Astrocyte (in vitro differentiated cells and primary cell): ENCODE results near the gene FAM193B. TPM values are rescaled to one million over a fixed set of nuclear protein-coding genes. Genes with fewer than 3 reads are reported as not detected.

Experiments
- DNase-seq: peaks from one replicate; pipeline ENCODE4 v3.0.0-alpha.2; 2010; ENCODE audit warnings: low read depth
- FAIRE-seq: peaks from 2 replicates; lab custom pipeline; 2011; peaks lifted over from hg19 to GRCh38; lab: Jason Lieb, UNC
- H2AFZ ChIP-seq: 2 replicates; pipeline ENCODE4 v1.6.0; 2012; ENCODE audit warnings: low read depth, low read length, inconsistent platforms
- H3K27ac ChIP-seq: 2 replicates; pipeline ENCODE4 v1.5.1; 2011; ENCODE audit warnings: low read depth, low read length, inconsistent platforms
- H3K27me3 ChIP-seq: 2 replicates; pipeline ENCODE4 v1.6.0; 2011; ENCODE audit warnings: low read length, inconsistent platforms; ENCODE audit not compliant: insufficient read depth
- H3K36me3 ChIP-seq: 2 replicates; pipeline ENCODE4 v1.5.1; 2011; ENCODE audit warnings: low read length, inconsistent platforms; ENCODE audit not compliant: insufficient read depth
- H3K4me1 ChIP-seq: 2 replicates; pipeline ENCODE4 v1.5.1; 2011; ENCODE audit warnings: low read length, inconsistent platforms; ENCODE audit not compliant: insufficient read depth
- H3K4me2 ChIP-seq: 2 replicates; pipeline ENCODE4 v1.6.0; 2012; ENCODE audit warnings: low read length, inconsistent platforms
- H3K4me3 ChIP-seq: 2 replicates; pipeline ENCODE4 v1.5.1; 2011; ENCODE audit warnings: low read depth, mild to moderate bottlenecking, low read length, inconsistent platforms; ENCODE audit not compliant: insufficient read depth
- H3K79me2 ChIP-seq: 2 replicates; pipeline ENCODE4 v1.6.0; 2012; ENCODE audit warnings: mild to moderate bottlenecking, low read length, inconsistent platforms; ENCODE audit not compliant: insufficient read depth
- H3K9ac ChIP-seq: 2 replicates; pipeline ENCODE4 v1.6.0; 2012; ENCODE audit warnings: mild to moderate bottlenecking, low read length, inconsistent platforms
- H3K9me3 ChIP-seq: 2 replicates; pipeline ENCODE4 v1.5.1; 2012; ENCODE audit warnings: low read depth, mild to moderate bottlenecking, low read length, inconsistent platforms; ENCODE audit not compliant: insufficient read depth
- H4K20me1 ChIP-seq: 2 replicates; pipeline ENCODE4 v1.6.0; 2012; ENCODE audit warnings: low read length, inconsistent platforms; ENCODE audit not compliant: insufficient read depth
- H3K27ac Mint-ChIP-seq: one replicate; pipeline ENCODE4 v1.8.0; 2021; ENCODE audit warnings: mild to moderate bottlenecking, mixed read lengths; ENCODE audit not compliant: unreplicated experiment
- H3K27me3 Mint-ChIP-seq: one replicate; pipeline ENCODE4 v1.8.0; 2021; ENCODE audit warnings: low read depth, mixed read lengths; ENCODE audit not compliant: unreplicated experiment
- H3K36me3 Mint-ChIP-seq: one replicate; pipeline ENCODE4 v1.8.0; 2021; ENCODE audit warnings: low read depth, mixed read lengths; ENCODE audit not compliant: unreplicated experiment
- H3K4me1 Mint-ChIP-seq: one replicate; pipeline ENCODE4 v1.8.0; 2021; ENCODE audit warnings: low read depth, mixed read lengths; ENCODE audit not compliant: unreplicated experiment
- H3K4me3 Mint-ChIP-seq: one replicate; pipeline ENCODE4 v1.8.0; 2021; ENCODE audit warnings: mild to moderate bottlenecking, moderate library complexity, mixed read lengths; ENCODE audit not compliant: unreplicated experiment
- H3K9me3 Mint-ChIP-seq: one replicate; pipeline ENCODE4 v1.8.0; 2021; ENCODE audit warnings: mild to moderate bottlenecking, mixed read lengths; ENCODE audit not compliant: unreplicated experiment
- CTCF ChIP-seq: IDR thresholded peaks from 2 replicates; pipeline ENCODE4 v1.5.1; 2011; ENCODE audit warnings: low read depth, mild to moderate bottlenecking, inconsistent platforms, low read length, moderate library complexity; ENCODE audit not compliant: insufficient read depth
- EZH2 ChIP-seq: IDR thresholded peaks from 2 replicates; pipeline ENCODE4 v1.6.1; 2012; ENCODE audit warnings: mild to moderate bottlenecking, low read length, inconsistent platforms; ENCODE audit not compliant: insufficient read depth
- total RNA-seq: library from RNA; stranded (reverse); gene quantifications from 2 replicates; pipeline ENCODE4 v1.2.1, GENCODE V29; 2021

The FAM193B gene
- total RNA-seq, 1 donor from 2014 or later, result 48.3 TPM

GRCh38 chr5:177484902-177485549, 69.3 kb downstream of the FAM193B start:
- H3K4me1 Mint-ChIP-seq, result peaks cover 51% of the 10 kb centered on the region
- H4K20me1 ChIP-seq, result peaks cover 91% of the 10 kb centered on the region
- peaks cover 35% of the 10 kb centered on the region for H3K36me3 Mint-ChIP-seq
- H3K27me3 ChIP-seq, result no peaks in the 10 kb centered on the region
- H3K4me1 ChIP-seq, result peaks cover 49% of the 10 kb centered on the region
- H3K9me3 ChIP-seq, result no peaks in the 10 kb centered on the region
- H3K4me3 Mint-ChIP-seq, result peak overlapping the region; percentile 60
- DNase-seq (no peak), FAIRE-seq (no peak)
- H3K4me2 ChIP-seq, result peak overlapping the region; percentile 13
- no peaks in the 10 kb centered on the region for H3K9me3 Mint-ChIP-seq
- no peak overlapping the region for H3K27ac ChIP-seq
- H3K79me2 ChIP-seq, result peaks cover 52% of the 10 kb centered on the region
- peaks cover 41% of the 10 kb centered on the region for H3K36me3 ChIP-seq
- H2AFZ ChIP-seq, result no peak overlapping the region
- peak overlapping the region; percentile 10 for H3K9ac ChIP-seq
- H3K4me3 ChIP-seq, result no peak overlapping the region
- H3K27me3 Mint-ChIP-seq, result no peaks in the 10 kb centered on the region
- peak overlapping the region; percentile 88 for H3K27ac Mint-ChIP-seq
- TF ChIP-seq CTCF (no peak), EZH2 (no peak)

- peak overlapping the region; percentile 78 for H3K4me3 Mint-ChIP-seq
- no peak overlapping the region for H3K4me3 ChIP-seq
- H4K20me1 ChIP-seq, result peaks cover 90% of the 10 kb centered on the region
- no peak overlapping the region for H2AFZ ChIP-seq
- no peak overlapping the region for H3K27ac ChIP-seq
- TF ChIP-seq EZH2, result no peak
- no peak for TF ChIP-seq CTCF
- H3K79me2 ChIP-seq, result peaks cover 44% of the 10 kb centered on the region
- H3K4me2 ChIP-seq, result peak overlapping the region; percentile 13
- H3K9ac ChIP-seq, result no peak overlapping the region
- H3K27ac Mint-ChIP-seq, result peak overlapping the region; percentile 88
- no peaks in the 10 kb centered on the region for H3K27me3 ChIP-seq
- peaks cover 54% of the 10 kb centered on the region for H3K4me1 Mint-ChIP-seq
- H3K9me3 Mint-ChIP-seq, result no peaks in the 10 kb centered on the region
- DNase-seq (no peak), FAIRE-seq (no peak)
- H3K4me1 ChIP-seq, result peaks cover 46% of the 10 kb centered on the region
- no peaks in the 10 kb centered on the region for H3K9me3 ChIP-seq
- peaks cover 40% of the 10 kb centered on the region for H3K36me3 ChIP-seq
- peaks cover 35% of the 10 kb centered on the region for H3K36me3 Mint-ChIP-seq
- H3K27me3 Mint-ChIP-seq, result no peaks in the 10 kb centered on the region
Measured at GRCh38 chr5:177483994-177484901, 70.1 kb downstream of the FAM193B start.
